SK-N-SH (cell line): Measurements from ENCODE around the gene LIN52. TPM values are rescaled to one million over a fixed set of nuclear protein-coding genes. Genes with fewer than 3 reads are reported as not detected.

Source experiments
- CTCF ChIA-PET: fragments of 300-600, 350-600 bp; formaldehyde crosslinking; extraction: SDS; loops from one replicate; lab custom pipeline; 2021; lab: Yijun Ruan, JAX
- POLR2A ChIA-PET: fragments of 350-600 bp; sonication (Branson Sonifier 250); formaldehyde crosslinking; extraction: SDS; loops from one replicate; lab custom pipeline; 2020; ENCODE audit warnings: antibody characterized with exemption, inconsistent platforms; lab: Yijun Ruan, JAX
- DNase-seq: peaks from one replicate; pipeline ENCODE4 v3.0.0; 2012
- H2AFZ ChIP-seq: fragments of 200-600 bp; sonication (generic); 2 replicates; pipeline ENCODE4 v1.8.1; 2016; ENCODE audit warnings: antibody characterized with exemption, mild to moderate bottlenecking, low read depth
- H3F3A ChIP-seq: fragments of 200-600 bp; sonication (generic); replicated peaks from 2 replicates; pipeline ENCODE3; 2016; ENCODE audit warnings: antibody characterized with exemption, mild to moderate bottlenecking; ENCODE audit not compliant: insufficient read depth
- H3K27ac ChIP-seq, 2 experiments: fragments of 200-500 bp in 1 of 2; fragments of 200-600 bp in 1 of 2; sonication (Bioruptor generic) in 1 of 2; sonication (generic), shearing (Covaris generic) in 1 of 2; 2 replicates each; pipeline versions ENCODE4 v1.5.1 to v1.6.1; 2014 to 2016; ENCODE audit warnings: low read depth in 2 of 2, inconsistent platforms in 1 of 2, low read length in 1 of 2, mild to moderate bottlenecking in 1 of 2, mixed read lengths in 1 of 2
- H3K27me3 ChIP-seq: fragments of 200-600 bp; sonication (generic), shearing (Covaris generic); 2 replicates; pipeline ENCODE4 v1.6.1; 2016; ENCODE audit warnings: mixed run types; ENCODE audit not compliant: insufficient read depth
- H3K36me3 ChIP-seq, 2 experiments: fragments of 200-500 bp in 1 of 2; fragments of 200-600 bp in 1 of 2; sonication (Bioruptor generic) in 1 of 2; sonication (generic) in 1 of 2; replicated peaks in 1 of 2; 2 replicates each; pipeline versions ENCODE3 to v1.5.1; 2014 to 2016; ENCODE audit warnings: low read length in 1 of 2, mild to moderate bottlenecking in 1 of 2; ENCODE audit not compliant: insufficient read depth in 2 of 2, control insufficient read depth in 1 of 2
- H3K4me1 ChIP-seq, 2 experiments: fragments of 200-500 bp in 1 of 2; fragments of 200-600 bp in 1 of 2; sonication (Bioruptor generic) in 1 of 2; sonication (generic), shearing (Covaris generic) in 1 of 2; 2 replicates each; pipeline versions ENCODE4 v1.5.1 to v1.6.1; 2014 to 2016; ENCODE audit warnings: low read depth in 1 of 2, low read length in 1 of 2, mixed run types in 1 of 2; ENCODE audit not compliant: insufficient read depth in 2 of 2, control insufficient read depth in 1 of 2
- H3K4me2 ChIP-seq: fragments of 200-600 bp; sonication (generic), shearing (Covaris generic); 2 replicates; pipeline ENCODE4 v1.6.1; 2017; ENCODE audit warnings: mixed run types
- H3K4me3 ChIP-seq, 2 experiments: fragments of 200-500 bp in 1 of 2; fragments of 200-600 bp in 1 of 2; sonication (Bioruptor generic) in 1 of 2; sonication (generic), shearing (Covaris generic) in 1 of 2; 2 replicates each; pipeline versions ENCODE4 v1.5.1 to v1.8.1; 2014 to 2016; ENCODE audit warnings: low read depth in 2 of 2, inconsistent platforms in 1 of 2, low read length in 1 of 2, mild to moderate bottlenecking in 1 of 2, mixed read lengths in 1 of 2, moderate library complexity in 1 of 2
- H3K79me2 ChIP-seq: fragments of 200-600 bp; sonication (generic); 2 replicates; pipeline ENCODE4 v1.8.1; 2017; ENCODE audit warnings: mild to moderate bottlenecking; ENCODE audit not compliant: insufficient read depth
- H3K9ac ChIP-seq: fragments of 200-600 bp; sonication (generic); 2 replicates; pipeline ENCODE4 v1.6.1; 2017; ENCODE audit warnings: mixed run types
- H3K9me2 ChIP-seq: fragments of 200-600 bp; sonication (generic); 2 replicates; pipeline ENCODE4 v1.6.1; 2017; ENCODE audit warnings: mixed run types
- H3K9me3 ChIP-seq: fragments of 200-600 bp; sonication (generic); 2 replicates; pipeline ENCODE4 v1.6.1; 2017; ENCODE audit warnings: mixed run types, mild to moderate bottlenecking, moderate library complexity
- H4K20me1 ChIP-seq: fragments of 200-600 bp; sonication (generic); 2 replicates; pipeline ENCODE4 v1.6.1; 2017; ENCODE audit warnings: mild to moderate bottlenecking, mixed run types; ENCODE audit not compliant: insufficient read depth
- EP300 ChIP-seq, 2 experiments: IDR thresholded peaks; 2 replicates each; pipeline versions ENCODE4 v1.4.0 to v1.6.1; 2012; ENCODE audit warnings: borderline replicate concordance in 1 of 2, low read depth in 1 of 2, low read length in 1 of 2
- EZH2phosphoT487 ChIP-seq: fragments of 200-600 bp; sonication (generic); IDR thresholded peaks from 2 replicates; pipeline ENCODE4 v1.6.1; 2017; ENCODE audit warnings: low read depth, mixed run types, mild to moderate bottlenecking, antibody characterized with exemption, moderate library complexity, borderline replicate concordance
- GABPA ChIP-seq: IDR thresholded peaks from 2 replicates; pipeline ENCODE4 v1.4.0; 2012; ENCODE audit warnings: low read depth, mild to moderate bottlenecking
- GATA2 ChIP-seq: sonication (generic); formaldehyde crosslinking; IDR thresholded peaks from 2 replicates; pipeline ENCODE4 v1.5.0; 2020; ENCODE audit warnings: mild to moderate bottlenecking, missing genetic modification reagents
- JUND ChIP-seq: IDR thresholded peaks from 2 replicates; pipeline ENCODE4 v1.4.0; 2012
- POLR2AphosphoS5 ChIP-seq: IDR thresholded peaks from 2 replicates; pipeline ENCODE4 v1.6.1; 2012; ENCODE audit warnings: low read depth, low read length
- RCOR1 ChIP-seq: fragments of 150-350 bp; IDR thresholded peaks from 2 replicates; pipeline ENCODE4 v1.6.1; 2017; ENCODE audit warnings: antibody characterized with exemption, low read length
- RFX5 ChIP-seq: IDR thresholded peaks from 2 replicates; pipeline ENCODE4 v1.6.1; 2012; ENCODE audit warnings: mild to moderate bottlenecking, improper control_type of control experiment, low read length
- TAF1 ChIP-seq: IDR thresholded peaks from 2 replicates; pipeline ENCODE4 v1.6.1; 2012; ENCODE audit warnings: low read depth, mild to moderate bottlenecking, low read length, moderate library complexity, borderline replicate concordance
- TCF12 ChIP-seq: IDR thresholded peaks from 2 replicates; pipeline ENCODE4 v1.4.0; 2012
- WGBS: methylation state at CpG from one replicate; pipeline ENCODE4 v1.1.6; 2017; ENCODE audit warnings: low lambda C conversion rate; 5-methylcytosine and 5-hydroxymethylcytosine counted together
- polyA plus RNA-seq, 3 experiments: library from polyadenylated mRNA; depleted of rRNA; stranded (reverse); fragments of >200 nt; gene quantifications; 2 replicates each; pipeline ENCODE4 v1.2.3, GENCODE V29; 2012
- TF ChIP-seq, protein P1 (sequence below): IDR thresholded peaks from 2 replicates; pipeline ENCODE4 v1.4.0; 2012; ENCODE audit warnings: low read depth, borderline replicate concordance
- TF ChIP-seq, protein P2 (sequence below): IDR thresholded peaks from 2 replicates; pipeline ENCODE4 v1.4.0; 2012; ENCODE audit warnings: low read depth
- TF ChIP-seq, protein P3 (sequence below): fragments of 150-350 bp; IDR thresholded peaks from 2 replicates; pipeline ENCODE4 v1.6.1; 2016; ENCODE audit warnings: mild to moderate bottlenecking, low read depth, low read length
- TF ChIP-seq, protein P4 (sequence below): IDR thresholded peaks from 2 replicates; pipeline ENCODE4; 2012

The LIN52 gene
- polyA plus RNA-seq, 1 of the 3 experiments (the other 2 are of a cell fraction) = 4.9 TPM

DNA sequence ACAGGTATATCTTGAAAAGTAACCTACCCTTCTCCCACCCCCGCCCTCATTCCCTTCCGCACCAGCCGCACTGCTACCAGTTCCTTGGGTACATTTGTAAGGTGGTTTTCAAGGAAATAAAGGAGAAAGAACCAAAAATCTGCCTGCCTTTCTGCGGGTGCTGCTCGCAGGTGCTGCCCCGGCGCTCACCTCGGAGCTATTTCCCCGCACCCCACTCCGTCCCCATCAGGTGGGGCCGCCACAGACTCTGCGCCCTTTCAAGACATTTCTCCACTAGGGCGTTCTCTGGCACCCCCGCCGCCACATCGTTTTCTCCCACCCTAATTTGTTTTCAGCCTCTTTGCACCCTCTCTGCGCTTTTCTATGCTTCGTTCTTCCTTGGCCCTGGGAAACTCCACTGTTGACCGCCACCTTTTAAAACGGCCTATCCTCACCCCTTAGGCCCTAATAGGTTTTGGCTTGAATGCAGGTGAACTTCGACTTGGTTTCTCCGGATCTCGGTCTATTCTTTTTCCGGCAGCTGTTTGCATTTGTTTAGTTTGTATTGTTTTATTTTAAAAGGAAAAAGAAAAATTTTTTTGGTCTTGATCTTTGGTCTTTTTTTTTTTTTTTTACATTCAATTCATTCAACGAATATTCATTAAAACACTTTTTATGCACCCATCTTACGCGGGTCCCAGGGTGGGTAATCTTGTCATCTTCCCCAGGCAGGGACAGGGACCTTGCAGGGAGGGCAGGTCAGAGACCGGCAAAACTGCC, 157.4 kb downstream of the LIN52 start:
- WGBS = 16% methylated on average over 28 of the region's 28 CpGs
- no peaks in the 10 kb centered on the region for H3K9me2 ChIP-seq
- no peaks in the 10 kb centered on the region for H3K9me3 ChIP-seq
- no peak overlapping the region for H3K9ac ChIP-seq
- TF ChIP-seq GABPA = no peak
- TF ChIP-seq EZH2phosphoT487 = 0 out of 2 replicates have a peak, but pooled peaks have one; percentile 71
- H3K27ac ChIP-seq = no peak overlapping the region
- H2AFZ ChIP-seq = no peak overlapping the region
- no peaks in the 10 kb centered on the region for H3K79me2 ChIP-seq
- H3F3A ChIP-seq = no peaks in the 10 kb centered on the region
- ChIA-PET POLR2A (no interaction called here), CTCF (interaction anchor here (0.6 to 6.2 kb wide), 7 partner anchors 9 to 130 kb away, joined by 3 to 30 read pairs (median 3); no protein-coding TSS in a partner anchor)
- H3K4me2 ChIP-seq = no peak overlapping the region
- no peak for DNase-seq
- H3K4me1 ChIP-seq = no peaks in the 10 kb centered on the region; a peak in 1 of 4 replicates
- H4K20me1 ChIP-seq = peaks cover 18% of the 10 kb centered on the region
- peaks cover 100% of the 10 kb centered on the region for H3K27me3 ChIP-seq
- no peaks in the 10 kb centered on the region for H3K36me3 ChIP-seq
- H3K4me3 ChIP-seq = no peak overlapping the region

DNA sequence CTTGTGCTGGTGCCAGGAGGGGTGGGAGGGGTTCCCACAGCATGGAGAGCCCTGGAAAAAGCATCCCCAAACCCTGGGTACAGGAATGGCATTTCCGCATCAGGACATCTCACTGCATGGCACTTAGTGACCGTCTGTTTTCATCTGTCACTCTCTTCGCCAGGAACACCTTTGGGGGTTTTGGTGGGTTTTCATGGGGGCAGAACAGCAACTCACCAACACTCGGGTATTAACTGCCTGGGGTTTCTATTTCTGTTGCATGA, 158.0 kb downstream of the LIN52 start:
- Histone ChIP-seq H3F3A (no peaks in the 10 kb centered on the region), H3K9me3 (no peaks in the 10 kb centered on the region), H3K27me3 (peaks cover 98% of the 10 kb centered on the region), H3K4me3 (no peak overlapping the region), H3K4me1 (no peaks in the 10 kb centered on the region; a peak in 1 of 4 replicates), H3K27ac (no peak overlapping the region), H3K9me2 (no peaks in the 10 kb centered on the region), H3K79me2 (no peaks in the 10 kb centered on the region), H2AFZ (no peak overlapping the region), H3K9ac (no peak overlapping the region), H3K36me3 (no peaks in the 10 kb centered on the region), H4K20me1 (peaks cover 18% of the 10 kb centered on the region), H3K4me2 (no peak overlapping the region)
- ChIA-PET CTCF (interaction anchor here (0.6 to 6.2 kb wide), 4 partner anchors 8 to 14 kb away, joined by 3 to 30 read pairs (median 12); no protein-coding TSS in a partner anchor), POLR2A (no interaction called here)
- WGBS = 6% methylated on average over 4 of the region's 4 CpGs
- TF ChIP-seq TAF1 (no peak), EP300 (IDR thresholded peaks at IDR 0.05; ENCODE audit: borderline replicate concordance in 1 of 2, low read depth in 1 of 2, low read length in 1 of 2) (no peak), JUND (no peak), RCOR1 (no peak), TCF12 (no peak), RFX5 (no peak), POLR2AphosphoS5 (no peak), GATA2 (no peak)
- TF ChIP-seq, protein P1, sequence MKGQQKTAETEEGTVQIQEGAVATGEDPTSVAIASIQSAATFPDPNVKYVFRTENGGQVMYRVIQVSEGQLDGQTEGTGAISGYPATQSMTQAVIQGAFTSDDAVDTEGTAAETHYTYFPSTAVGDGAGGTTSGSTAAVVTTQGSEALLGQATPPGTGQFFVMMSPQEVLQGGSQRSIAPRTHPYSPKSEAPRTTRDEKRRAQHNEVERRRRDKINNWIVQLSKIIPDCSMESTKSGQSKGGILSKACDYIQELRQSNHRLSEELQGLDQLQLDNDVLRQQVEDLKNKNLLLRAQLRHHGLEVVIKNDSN = no peak
- TF ChIP-seq, protein P2, sequence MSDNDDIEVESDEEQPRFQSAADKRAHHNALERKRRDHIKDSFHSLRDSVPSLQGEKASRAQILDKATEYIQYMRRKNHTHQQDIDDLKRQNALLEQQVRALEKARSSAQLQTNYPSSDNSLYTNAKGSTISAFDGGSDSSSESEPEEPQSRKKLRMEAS = no peak
- TF ChIP-seq, protein P3, sequence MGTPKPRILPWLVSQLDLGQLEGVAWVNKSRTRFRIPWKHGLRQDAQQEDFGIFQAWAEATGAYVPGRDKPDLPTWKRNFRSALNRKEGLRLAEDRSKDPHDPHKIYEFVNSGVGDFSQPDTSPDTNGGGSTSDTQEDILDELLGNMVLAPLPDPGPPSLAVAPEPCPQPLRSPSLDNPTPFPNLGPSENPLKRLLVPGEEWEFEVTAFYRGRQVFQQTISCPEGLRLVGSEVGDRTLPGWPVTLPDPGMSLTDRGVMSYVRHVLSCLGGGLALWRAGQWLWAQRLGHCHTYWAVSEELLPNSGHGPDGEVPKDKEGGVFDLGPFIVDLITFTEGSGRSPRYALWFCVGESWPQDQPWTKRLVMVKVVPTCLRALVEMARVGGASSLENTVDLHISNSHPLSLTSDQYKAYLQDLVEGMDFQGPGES = no peak
- TF ChIP-seq, protein P4, sequence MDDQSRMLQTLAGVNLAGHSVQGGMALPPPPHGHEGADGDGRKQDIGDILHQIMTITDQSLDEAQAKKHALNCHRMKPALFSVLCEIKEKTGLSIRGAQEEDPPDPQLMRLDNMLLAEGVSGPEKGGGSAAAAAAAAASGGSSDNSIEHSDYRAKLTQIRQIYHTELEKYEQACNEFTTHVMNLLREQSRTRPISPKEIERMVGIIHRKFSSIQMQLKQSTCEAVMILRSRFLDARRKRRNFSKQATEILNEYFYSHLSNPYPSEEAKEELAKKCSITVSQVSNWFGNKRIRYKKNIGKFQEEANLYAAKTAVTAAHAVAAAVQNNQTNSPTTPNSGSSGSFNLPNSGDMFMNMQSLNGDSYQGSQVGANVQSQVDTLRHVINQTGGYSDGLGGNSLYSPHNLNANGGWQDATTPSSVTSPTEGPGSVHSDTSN = no peak
- DNase-seq = no peak
